ENCODE results near the gene ANXA6. TPM values are rescaled to one million over a fixed set of nuclear protein-coding genes. Genes with fewer than 3 reads are reported as not detected.

The ANXA6 gene
- total RNA-seq, 1 experiment from 2014 or later, result 507 TPM

GRCh38 chr5:151065609-151066008 lies 92.0 kb downstream of the ANXA6 start:
- no peak for DNase-seq (ENCODE audit: low spot score)

GRCh38 chr5:151064916-151065499 lies 92.6 kb downstream of the ANXA6 start:
- DNase-seq (ENCODE audit: low spot score), result no peak

- peak; percentile 92 for DNase-seq (ENCODE audit: low spot score)
These were observed 94.2 kb downstream of the ANXA6 start for GRCh38 chr5:151063142-151063989.

- no peak for DNase-seq (ENCODE audit: low spot score)
These were observed 95.0 kb downstream of the ANXA6 start for GRCh38 chr5:151062405-151063141.

- no peak for DNase-seq (ENCODE audit: low spot score)
These were observed 96.8 kb downstream of the ANXA6 start for GRCh38 chr5:151060742-151061141.

- no peak for DNase-seq (ENCODE audit: low spot score)
These were observed 98.6 kb downstream of the ANXA6 start for GRCh38 chr5:151058891-151059489.

- DNase-seq (ENCODE audit: low spot score), result no peak
These were observed 99.3 kb downstream of the ANXA6 start for GRCh38 chr5:151058301-151058700.

- DNase-seq (ENCODE audit: low spot score), result no peak
These were observed 100.9 kb downstream of the ANXA6 start for GRCh38 chr5:151056379-151057325.

GRCh38 chr5:151055336-151055735 lies 102.2 kb downstream of the ANXA6 start:
- DNase-seq (ENCODE audit: low spot score), result no peak

GRCh38 chr5:151054709-151055108 lies 102.9 kb downstream of the ANXA6 start:
- no peak for DNase-seq (ENCODE audit: low spot score)

GRCh38 chr5:151053796-151054462 lies 103.7 kb downstream of the ANXA6 start:
- no peak for DNase-seq (ENCODE audit: low spot score)

- DNase-seq (ENCODE audit: low spot score), result no peak
These were observed 104.7 kb downstream of the ANXA6 start for GRCh38 chr5:151052836-151053235.

GRCh38 chr5:151051931-151052608 lies 105.5 kb downstream of the ANXA6 start:
- no peak for DNase-seq (ENCODE audit: low spot score)

- peak; percentile 87 for DNase-seq (ENCODE audit: low spot score)
These were observed 106.3 kb downstream of the ANXA6 start for GRCh38 chr5:151051066-151051930.

Other genes with a start within 250 kb of the ANXA6 start
- gene GPX3, start 137.2 kb downstream of the ANXA6 start, total RNA-seq (2014; rRNA removed; shearing (Covaris generic)), result not detected in 2 replicates
- 125 and 132 TPM in 2 replicates for gene TNIP1, start 76.7 kb downstream of the ANXA6 start, total RNA-seq (2014; rRNA removed; shearing (Covaris generic))
- 3.3 and 3.7 TPM in 2 replicates for gene CCDC69, start 66.3 kb upstream of the ANXA6 start, total RNA-seq (2014; rRNA removed; shearing (Covaris generic))
- gene GM2A, start 95.4 kb upstream of the ANXA6 start, total RNA-seq (2014; rRNA removed; shearing (Covaris generic)), result 30.2 and 34.2 TPM in 2 replicates
- gene SLC36A3, start 146.0 kb upstream of the ANXA6 start, total RNA-seq (2014; rRNA removed; shearing (Covaris generic)), result not detected in 2 replicates
- not detected in 2 replicates for gene SLC36A2, start 189.8 kb upstream of the ANXA6 start, total RNA-seq (2014; rRNA removed; shearing (Covaris generic))